Globus pallidus (tissue), 1 donor: ENCODE results near the gene LCE2B.
"Not testable (repeated sequence)": the region's sequence is repeated elsewhere in the genome, so short reads cannot be mapped to it uniquely, and the experiment has no call there.

Experiments used
- DNase-seq: peaks from one replicate; pipeline ENCODE4 v3.0.0-alpha.2; 2015; ENCODE audit warnings: low spot score

Gene LCE2B

GRCh38 chr1:152685823-152686222 lies at the start of gene LCE2B:
LCE2B (plus strand) TSS chr1:152686123; CDS start chr1:152686844, 721 bp downstream.
- not testable (repeated sequence) for DNase-seq

GRCh38 chr1:152640351-152640750 lies 45.6 kb upstream of the LCE2B start:
- DNase-seq, result no peak

GRCh38 chr1:152643945-152644344 lies 42.0 kb upstream of the LCE2B start:
- no peak for DNase-seq

- no peak for DNase-seq
Observed at GRCh38 chr1:152645146-152645545, 40.8 kb upstream of the LCE2B start.

- DNase-seq, result no peak
Observed at GRCh38 chr1:152646656-152647055, 39.3 kb upstream of the LCE2B start.

GRCh38 chr1:152654110-152654509 lies 31.8 kb upstream of the LCE2B start:
- DNase-seq, result peak; percentile 48

- DNase-seq, result no peak
Observed at GRCh38 chr1:152656459-152656858, 29.5 kb upstream of the LCE2B start.

GRCh38 chr1:152657677-152658076 lies 28.2 kb upstream of the LCE2B start:
- DNase-seq, result no peak

GRCh38 chr1:152658649-152659048 lies 27.3 kb upstream of the LCE2B start:
- DNase-seq, result no peak

GRCh38 chr1:152663098-152663497 lies 22.8 kb upstream of the LCE2B start, which contains the start of gene LCE2D:
LCE2D (plus strand) TSS chr1:152663380; CDS start chr1:152664106, 726 bp downstream.
- no peak for DNase-seq

GRCh38 chr1:152666171-152666570 lies 19.8 kb upstream of the LCE2B start:
- DNase-seq, result not testable (repeated sequence)

- no peak for DNase-seq
Observed at GRCh38 chr1:152667648-152668047, 18.3 kb upstream of the LCE2B start.

- DNase-seq, result no peak
Observed at GRCh38 chr1:152673016-152673415, 12.9 kb upstream of the LCE2B start.

- DNase-seq, result not testable (repeated sequence)
Observed at GRCh38 chr1:152674983-152675382, 10.9 kb upstream of the LCE2B start, which contains the start of gene LCE2C. LCE2C (plus strand) TSS chr1:152675279; CDS start chr1:152676016, 737 bp downstream.

- DNase-seq, result no peak
Observed at GRCh38 chr1:152679459-152679858, 6.5 kb upstream of the LCE2B start.

- no peak for DNase-seq
Observed at GRCh38 chr1:152681616-152682015, 4.3 kb upstream of the LCE2B start.

GRCh38 chr1:152683846-152684245 lies 2.1 kb upstream of the LCE2B start:
- DNase-seq, result no peak

- DNase-seq, result no peak
Observed at GRCh38 chr1:152697701-152698600, 12.0 kb downstream of the LCE2B start, which contains the start of gene LCE2A. LCE2A (plus strand) TSS chr1:152698345; CDS start chr1:152698902, 557 bp downstream.

- no peak for DNase-seq
Observed at GRCh38 chr1:152699746-152700145, 13.8 kb downstream of the LCE2B start.

GRCh38 chr1:152707860-152708259 lies 21.9 kb downstream of the LCE2B start, which contains the start of gene LCE4A:
LCE4A (plus strand) TSS chr1:152708160; CDS start chr1:152709076, 916 bp downstream.
- DNase-seq, result no peak

- DNase-seq, result no peak
Observed at GRCh38 chr1:152718238-152718637, 32.3 kb downstream of the LCE2B start.

GRCh38 chr1:152725261-152725660 lies 39.3 kb downstream of the LCE2B start:
- DNase-seq, result no peak

- DNase-seq, result no peak
Observed at GRCh38 chr1:152728986-152729385, 43.1 kb downstream of the LCE2B start.
